SHP77 (cell line): ENCODE measurements around the gene NFATC1.

ENCODE experiments used
- DNase-seq, 2 experiments: peaks; one replicate each; lab custom pipeline; 2025; lab: John Stamatoyannopoulos, UW

Gene NFATC1

DNA sequence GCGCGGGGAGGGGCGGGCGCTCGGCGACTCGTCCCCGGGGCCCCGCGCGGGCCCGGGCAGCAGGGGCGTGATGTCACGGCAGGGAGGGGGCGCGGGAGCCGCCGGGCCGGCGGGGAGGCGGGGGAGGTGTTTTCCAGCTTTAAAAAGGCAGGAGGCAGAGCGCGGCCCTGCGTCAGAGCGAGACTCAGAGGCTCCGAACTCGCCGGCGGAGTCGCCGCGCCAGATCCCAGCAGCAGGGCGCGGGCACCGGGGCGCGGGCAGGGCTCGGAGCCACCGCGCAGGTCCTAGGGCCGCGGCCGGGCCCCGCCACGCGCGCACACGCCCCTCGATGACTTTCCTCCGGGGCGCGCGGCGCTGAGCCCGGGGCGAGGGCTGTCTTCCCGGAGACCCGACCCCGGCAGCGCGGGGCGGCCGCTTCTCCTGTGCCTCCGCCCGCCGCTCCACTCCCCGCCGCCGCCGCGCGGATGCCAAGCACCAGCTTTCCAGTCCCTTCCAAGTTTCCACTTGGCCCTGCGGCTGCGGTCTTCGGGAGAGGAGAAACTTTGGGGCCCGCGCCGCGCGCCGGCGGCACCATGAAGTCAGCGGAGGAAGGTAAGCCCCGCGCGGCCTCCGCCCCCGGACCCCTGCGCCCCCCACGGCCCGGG is at the start of gene NFATC1:
TSS of gene NFATC1 (plus strand) at position 170 of the 644 bp plus-strand sequence. CDS start at position 465, 295 bp downstream.
- no peak for DNase-seq

DNA sequence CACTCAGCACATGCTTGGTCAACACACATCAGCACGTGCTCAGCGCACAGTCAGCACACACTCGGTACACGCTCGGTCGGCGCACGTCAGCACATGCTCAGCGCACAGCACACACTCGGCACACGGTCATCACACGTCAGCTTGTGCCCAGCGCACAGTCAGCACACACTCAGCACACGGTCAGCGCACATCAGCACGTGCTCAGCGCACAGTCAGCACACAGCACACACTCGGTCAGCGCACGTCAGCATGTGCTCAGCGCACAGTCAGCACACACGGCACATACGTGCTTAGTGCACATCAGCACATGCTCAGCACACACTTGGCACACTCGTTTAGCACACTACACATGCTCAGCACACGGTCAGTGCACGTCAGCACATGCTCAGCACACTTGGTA is 49.7 kb upstream of the NFATC1 start:
- no peak for DNase-seq

DNA sequence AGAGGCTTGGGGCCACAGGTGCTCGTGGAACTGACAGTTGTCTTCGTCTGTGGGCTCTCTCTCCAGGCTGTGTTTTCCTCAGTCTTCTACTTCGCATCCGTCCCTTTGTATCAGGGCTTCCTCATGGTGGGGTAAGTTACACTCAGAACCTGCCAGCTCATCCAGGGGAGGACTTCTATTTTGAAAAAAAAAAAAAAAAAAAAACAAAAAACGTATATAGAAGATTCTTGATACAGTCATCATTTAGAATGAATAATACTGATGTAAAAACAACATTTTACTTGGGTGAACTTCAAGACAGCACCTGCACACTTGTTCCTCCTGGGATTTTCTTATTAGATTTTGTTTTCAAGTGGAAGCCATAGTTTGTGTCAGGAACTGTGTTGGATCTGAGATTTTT is 47.7 kb upstream of the NFATC1 start:
- DNase-seq, result no peak

DNA sequence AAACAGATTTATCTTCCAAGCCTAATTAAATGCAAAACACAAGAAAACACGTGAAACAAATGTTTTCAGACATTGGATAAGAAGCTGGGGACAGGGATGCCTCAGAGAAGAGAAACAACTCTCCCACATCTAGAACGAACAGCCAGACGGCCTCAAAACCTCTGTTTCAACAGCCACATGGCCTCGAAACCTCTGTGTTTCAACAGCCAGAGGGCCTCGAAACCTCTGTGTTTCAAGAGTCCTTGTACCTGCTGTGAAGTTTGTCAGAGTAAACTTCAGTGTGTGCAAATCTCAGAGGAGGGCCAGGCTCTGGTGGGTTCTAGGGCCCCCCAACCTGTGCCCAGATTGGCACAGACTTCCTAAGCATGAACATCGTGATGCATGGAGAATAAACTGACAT is 43.3 kb upstream of the NFATC1 start:
- no peak for DNase-seq

DNA sequence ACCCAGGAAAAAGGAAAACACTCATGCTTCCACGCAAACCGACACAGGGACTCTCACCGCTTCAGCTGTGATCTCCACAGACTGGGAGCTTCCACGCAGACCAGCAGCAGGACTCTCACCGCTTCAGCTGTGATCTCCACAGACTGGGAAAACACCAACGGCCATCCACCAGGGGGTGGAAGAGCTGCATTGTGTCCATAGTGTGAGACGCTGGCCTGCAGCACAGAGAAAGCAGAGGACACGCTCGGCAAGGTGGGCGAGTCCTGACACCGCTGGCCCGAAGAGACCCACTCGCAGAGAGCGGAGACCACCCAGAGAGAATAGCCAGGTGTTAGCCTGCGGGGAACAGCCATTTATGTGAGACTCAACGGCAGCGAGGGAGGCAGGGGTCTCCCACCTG is 42.5 kb upstream of the NFATC1 start:
- DNase-seq, result peak in 1 of 2 experiments; percentile 3

DNA sequence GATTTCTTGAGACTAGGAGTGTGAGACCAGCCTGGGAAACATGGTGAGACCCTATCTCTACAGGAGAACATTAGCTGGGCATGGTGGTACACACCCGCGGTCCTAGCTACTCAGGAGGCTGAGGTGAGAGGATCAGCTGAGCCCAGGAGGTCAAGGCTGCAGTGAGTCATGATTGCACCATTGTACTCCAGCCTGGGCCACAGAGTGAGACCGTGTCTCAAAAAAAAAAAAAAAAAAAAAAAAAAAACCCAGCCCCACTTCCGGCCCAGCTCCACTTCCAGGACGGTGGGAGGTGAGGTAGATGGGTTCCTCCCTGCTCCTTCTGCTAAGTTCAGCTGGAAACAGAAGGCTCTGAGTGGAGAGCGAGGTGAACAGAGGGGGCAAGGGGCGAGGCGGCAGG is 41.4 kb upstream of the NFATC1 start:
- DNase-seq, result no peak

DNA sequence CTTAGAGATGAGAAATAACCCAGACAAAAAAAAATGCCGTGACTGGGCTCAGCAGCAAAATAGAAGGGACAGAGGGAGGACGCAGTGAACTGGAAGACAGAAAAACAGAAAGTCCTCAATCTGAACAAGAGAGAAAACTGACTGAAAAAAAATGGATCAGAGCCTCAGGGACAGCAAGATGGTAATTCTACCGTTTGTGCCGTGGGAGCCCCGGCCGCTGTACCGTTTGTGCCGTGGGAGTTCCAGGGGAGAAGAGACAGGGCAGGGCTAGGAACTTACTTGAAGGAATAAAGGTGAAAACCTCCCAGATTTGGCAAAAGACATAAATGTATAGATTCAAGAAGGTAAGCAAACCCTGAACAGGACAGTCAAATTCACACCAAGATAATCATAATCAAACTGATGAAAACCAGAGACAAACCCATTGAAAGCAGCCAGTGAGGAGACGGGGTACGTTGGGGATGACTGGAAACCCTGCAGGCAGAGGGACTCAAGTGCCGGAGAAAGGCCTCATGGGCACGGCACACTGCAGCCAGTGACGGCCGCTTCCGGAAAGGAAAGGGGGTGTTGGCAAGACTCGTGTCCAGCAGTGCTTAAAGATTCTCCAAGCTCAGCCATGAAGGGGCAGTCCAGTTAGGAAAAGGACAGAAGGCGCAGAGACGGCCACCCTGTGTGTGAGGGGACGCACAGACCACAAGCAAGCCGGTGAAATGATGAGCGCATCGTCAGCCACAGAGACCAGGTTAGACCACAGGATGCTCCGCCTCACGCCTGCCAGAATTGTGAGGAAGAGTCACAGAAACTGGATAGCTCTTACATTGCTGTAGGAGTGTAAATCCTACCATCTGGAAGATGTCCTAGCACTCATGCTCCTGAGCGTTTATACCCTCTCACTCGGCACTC is 40.0 kb upstream of the NFATC1 start:
- DNase-seq, result no peak

DNA sequence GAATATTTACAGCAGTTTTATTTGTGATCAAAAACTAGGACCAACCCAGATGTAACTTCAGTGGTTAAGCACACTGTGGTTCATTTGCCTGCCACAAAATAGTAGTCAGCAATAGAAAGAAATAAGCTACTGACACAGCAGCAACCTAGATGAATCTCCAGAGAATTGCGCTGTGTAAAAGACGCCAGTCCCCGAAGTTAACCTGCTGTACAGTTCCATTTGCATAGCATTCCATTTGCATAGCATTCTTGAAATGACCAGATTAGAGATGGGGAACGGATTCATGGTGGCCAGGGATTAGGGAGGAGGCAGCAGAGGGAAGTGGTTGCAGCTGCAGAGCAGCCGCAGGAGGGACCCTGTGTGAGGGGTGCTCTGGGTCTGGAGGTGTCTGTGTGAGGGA is 39.3 kb upstream of the NFATC1 start:
- no peak for DNase-seq

DNA sequence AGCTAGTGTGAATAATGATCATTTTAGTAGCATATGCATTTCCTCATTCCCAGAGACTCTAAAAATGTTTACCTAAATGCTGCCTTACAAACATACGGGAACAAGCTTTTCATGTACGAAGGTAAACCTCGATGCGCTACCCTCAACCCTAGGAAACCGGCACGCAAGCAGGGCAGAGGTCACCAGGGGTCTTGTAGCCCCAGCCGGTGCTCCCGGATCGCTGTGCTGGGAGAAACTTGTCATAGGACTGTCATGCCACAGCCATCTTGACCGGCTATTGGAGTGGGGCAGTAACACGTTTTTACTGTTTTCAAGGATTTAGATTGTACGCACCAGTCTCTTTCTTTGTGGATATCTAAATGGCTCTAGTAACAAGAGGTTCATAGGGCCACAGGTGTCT is 34.8 kb upstream of the NFATC1 start:
- DNase-seq, result no peak

DNA sequence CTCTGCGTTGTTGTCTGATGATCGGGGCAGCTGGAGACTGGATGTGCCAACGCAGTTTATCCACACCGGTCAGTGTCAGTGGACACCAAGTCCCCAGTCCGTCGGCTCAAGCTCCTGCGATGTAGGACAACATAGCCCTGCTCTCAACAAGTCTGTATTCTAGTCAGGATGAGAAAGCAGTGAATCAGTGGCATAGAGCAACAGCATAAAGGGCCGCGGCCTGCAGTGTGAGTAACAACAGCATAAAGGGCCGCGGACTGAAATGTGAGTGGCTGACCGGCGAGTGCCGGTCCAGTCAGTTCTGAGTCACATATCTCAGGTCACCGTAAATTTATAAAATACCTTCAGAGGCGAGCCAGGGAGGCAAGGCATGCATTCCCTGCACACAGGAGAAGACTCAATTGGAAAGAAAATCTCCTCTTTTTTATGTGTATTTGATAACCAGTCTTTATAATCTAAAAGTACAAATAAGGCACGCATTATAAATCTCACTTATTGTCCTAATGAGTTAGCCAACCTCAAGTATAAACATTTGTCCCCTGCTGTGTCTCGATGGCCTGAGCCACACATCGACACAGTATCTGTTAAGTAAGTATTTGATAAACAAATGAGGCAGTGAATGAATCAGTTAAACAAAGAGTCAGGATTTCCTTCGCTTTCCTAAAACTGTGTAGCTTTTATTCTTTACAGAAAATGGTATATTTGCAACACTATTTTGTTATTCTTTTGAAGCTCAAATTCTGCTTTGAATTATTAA is 33.8 kb upstream of the NFATC1 start:
- DNase-seq, result no peak

DNA sequence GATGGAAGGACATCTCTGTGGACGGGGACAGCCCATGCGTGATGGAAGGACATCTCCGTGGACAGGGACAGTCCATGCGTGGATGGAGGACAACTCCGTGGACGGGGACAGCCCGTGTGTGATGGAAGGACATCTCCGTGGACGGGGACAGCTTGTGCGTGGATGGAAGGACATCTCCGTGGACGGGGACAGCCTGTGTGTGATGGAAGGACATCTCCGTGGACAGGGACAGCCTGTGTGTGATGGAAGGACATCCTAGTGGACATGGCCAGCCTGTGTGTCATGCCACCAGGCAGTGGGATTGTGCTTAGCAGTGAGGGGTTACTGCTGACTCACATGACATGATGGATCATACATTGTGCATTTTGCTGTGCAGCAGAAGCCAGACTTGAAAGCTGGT is 30.0 kb upstream of the NFATC1 start:
- DNase-seq, result no peak

DNA sequence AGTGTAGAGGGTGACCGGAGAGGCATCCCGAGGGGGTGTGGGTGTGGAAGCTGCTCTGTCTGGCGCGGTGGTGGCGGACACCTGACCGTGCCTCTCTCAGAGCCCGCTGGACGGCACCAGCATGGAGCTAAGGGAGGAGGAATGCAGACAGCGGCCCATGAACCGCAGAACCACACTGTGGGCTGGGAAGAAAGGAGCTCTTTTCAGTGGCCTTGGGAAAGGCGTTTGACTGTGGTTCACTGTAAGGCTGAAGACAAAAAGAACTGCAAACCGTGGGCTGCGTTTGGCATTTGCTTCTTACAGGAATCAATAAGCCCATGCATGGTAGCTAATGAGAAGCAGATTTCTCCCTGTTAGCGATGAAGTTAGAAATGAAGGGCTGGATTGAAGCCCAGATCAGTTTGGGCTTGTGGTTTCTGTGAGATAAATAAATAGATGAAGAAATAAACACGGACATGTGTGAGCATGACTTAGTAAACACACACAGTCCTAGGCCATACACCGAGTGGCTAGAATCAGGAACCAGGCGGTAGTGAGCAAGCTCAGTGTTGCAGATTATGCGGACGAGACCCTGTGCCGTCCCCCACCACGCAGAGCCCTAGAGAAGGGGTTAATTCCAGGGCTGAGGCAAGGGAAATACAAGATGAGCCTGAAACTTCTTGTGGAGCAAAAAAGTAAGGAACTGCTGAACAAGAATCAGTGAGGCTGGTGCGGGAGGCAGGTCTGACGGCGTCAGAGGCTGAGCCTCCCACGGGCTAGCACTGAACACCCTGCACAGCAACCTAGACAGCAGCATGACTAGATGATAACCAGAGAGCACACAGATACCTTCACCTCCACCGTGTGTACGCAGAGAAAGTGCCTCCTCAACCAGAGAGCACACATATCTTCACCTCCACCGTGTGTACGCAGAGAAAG is 29.3 kb upstream of the NFATC1 start:
- no peak for DNase-seq

DNA sequence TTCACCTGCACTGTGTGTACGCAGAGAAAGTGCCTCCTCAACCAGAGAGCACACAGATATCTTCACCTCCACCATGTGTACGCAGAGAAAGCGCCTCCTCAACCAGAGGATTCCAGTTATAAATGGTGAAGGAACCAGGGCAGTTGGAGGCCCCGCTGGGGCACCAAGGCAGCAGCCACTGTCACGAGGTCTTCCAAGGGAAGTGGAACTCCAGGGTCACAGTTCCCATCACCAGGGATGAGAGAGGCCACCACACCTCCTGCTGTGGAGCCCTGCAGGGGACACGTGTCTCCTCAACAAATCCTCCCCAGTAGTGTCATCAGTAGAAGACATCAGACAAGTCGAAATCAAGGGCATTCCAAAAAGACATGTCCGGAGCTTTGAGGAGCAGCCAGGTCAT is 28.2 kb upstream of the NFATC1 start:
- DNase-seq, result no peak

DNA sequence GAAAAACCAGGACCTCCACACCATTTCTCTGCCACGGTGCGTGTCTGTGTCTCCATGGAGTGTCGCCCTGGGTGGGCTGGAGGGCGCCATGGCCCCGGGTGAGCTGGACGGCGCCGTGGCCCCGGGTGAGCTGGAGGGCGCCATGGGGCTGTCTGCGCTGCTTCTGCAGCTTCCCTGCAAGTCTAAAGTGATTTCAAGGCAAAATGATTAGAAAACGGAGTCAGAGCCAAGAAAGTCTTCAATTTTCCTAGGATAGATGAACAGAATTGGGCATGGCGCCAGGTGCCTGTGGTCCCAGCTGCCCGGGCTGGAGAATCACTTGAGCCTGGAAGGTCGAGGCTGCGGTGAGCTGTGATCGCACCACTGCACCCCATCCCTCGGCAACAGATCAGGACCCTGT is 27.7 kb upstream of the NFATC1 start:
- no peak for DNase-seq

DNA sequence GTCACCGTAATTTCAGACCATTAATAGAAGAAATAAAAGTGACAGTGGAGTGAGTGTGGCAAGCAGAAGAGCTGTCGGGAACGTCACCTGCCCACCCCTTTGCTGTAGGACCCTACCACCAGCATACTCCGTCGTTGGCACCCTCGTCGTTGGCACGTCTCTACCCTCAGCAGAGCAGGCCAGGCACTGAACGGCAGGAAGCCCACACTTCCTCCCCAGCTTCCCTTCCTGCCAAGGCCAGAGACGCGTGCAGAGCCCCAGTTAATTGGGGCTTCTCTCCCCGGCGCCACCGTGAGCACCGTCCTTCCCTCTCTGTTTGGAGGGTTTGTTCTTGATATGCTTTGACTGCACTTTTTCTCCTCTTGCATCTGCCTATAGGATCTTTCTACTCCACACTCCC is 27.0 kb upstream of the NFATC1 start:
- DNase-seq, result no peak

DNA sequence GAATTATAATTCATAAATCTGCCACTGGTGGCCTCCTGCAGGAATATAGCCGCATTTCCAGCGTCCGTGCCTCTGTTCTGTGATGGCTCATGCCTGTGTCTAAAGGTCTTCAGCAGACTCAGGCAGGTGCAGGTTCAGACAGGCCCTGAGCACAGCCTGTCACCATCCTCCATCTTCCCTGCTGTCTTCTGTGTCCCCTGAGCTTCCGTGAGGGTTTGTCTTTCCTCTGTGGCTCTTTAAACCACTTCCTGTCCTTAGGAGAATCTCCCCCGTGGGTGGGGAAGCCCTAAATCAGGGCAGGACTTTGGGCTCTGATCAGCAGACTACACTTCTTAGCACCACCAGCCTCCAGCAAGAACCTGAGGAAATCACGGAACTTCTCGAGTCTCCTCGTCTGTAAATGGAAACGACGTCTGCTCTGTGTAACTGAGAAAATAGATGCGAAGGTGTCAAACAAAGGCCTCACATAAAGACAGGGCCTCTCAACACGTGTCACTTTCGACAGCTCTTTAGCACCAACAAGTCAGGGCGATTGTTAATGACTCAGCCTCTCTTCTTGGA is 24.1 kb upstream of the NFATC1 start:
- DNase-seq, result no peak

DNA sequence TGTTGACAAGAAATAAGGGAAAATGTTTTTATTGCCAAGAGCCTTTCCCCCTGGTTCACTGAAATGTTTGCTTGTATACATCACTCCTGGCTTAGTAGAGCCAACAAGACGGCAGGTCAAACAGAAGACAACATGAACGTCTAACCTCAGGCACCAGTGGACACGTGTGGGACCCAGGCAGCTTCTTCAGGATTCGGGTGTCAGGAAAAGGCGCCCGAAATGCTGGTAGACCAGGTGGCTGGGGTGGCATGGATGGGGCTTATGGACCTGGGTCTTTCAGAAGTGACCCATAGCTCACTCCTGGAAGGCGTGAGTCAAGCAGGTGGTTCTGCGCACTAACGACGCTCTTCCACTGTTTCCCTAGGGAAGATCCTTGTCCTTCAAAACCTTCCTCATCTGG is 23.3 kb upstream of the NFATC1 start:
- DNase-seq, result no peak

DNA sequence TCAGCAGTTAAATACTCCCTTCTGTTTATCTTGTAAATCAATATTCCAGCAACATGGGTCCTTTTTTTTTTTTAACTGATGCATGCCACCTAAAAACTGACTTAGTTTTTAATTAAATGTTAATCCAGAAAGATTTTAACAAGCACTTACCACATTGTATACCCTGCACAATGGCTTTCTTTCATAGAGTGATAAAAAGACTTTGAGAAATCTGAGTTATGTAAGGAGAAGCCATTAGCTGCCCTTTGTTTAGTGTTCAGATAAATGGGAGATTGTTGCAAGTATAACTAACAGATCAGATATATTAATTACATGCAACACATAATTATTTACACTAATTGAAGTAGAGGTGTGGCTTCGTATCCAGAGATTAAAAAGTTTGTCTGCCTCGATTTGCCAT is 22.7 kb upstream of the NFATC1 start:
- no peak for DNase-seq

DNA sequence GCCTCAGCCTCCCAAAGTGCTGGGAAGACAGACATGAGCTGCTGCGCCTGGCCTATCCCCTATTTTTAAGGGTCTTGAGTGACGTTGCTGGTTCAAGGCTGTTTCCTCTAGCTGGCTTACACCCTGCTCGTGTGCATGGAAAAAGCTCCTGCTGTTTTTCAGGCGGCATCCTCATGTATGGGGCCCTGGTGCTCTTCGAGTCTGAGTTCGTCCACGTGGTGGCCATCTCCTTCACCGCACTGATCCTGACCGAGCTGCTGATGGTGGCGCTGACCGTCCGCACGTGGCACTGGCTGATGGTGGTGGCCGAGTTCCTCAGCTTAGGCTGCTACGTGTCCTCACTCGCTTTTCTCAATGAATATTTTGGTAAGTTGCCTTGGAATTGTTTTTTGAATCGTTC is 22.0 kb upstream of the NFATC1 start:
- no peak for DNase-seq

DNA sequence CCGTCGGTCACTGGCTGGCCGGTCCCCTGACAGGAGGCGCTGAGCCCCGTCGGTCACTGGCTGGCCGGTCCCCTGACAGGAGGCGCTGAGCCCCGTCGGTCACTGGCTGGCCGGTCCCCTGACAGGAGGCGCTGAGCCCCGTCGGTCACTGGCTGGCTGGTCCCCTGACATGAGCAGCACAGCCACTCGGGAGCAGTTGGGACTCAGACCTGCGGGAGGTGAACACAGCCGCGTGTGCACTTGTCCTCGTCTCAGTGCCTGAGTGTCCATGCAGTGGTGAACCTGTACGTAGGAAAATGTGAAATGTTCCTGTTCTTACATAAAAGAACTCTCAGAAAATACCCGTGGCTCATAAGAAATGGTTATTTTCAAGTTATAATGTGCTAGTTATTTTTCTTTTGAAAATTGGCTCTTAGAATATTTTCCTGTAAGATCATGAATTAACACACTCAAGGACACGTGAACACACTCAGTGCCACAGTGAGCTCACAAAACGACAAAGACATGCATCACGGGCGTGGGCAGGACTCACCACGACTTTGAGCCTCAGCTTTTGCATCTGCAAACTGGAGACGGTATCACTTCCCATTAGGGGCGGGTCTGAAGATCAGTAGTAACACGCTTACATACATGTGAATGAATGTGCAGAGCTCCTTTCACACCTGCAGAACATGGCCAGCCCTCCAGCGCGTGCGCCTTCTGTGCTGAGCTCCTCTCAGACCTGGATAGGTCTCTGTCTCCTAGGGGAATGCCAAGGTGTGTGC is 21.1 kb upstream of the NFATC1 start:
- no peak for DNase-seq
